B cell (primary cell): ENCODE measurements around the gene SRPK1. TPM values are rescaled to one million over a fixed set of nuclear protein-coding genes. Genes with fewer than 3 reads are reported as not detected.
"Not testable (repeated sequence)": the region's sequence is repeated elsewhere in the genome, so short reads cannot be mapped to it uniquely, and the experiment has no call there.

ENCODE experiments used
- ATAC-seq: fragments of 200-7000 bp; cut with Tn5 transposase; one replicate; pipeline ENCODE4 v1.10.0; 2021; ENCODE audit warnings: low read depth, mild to moderate bottlenecking, moderate number of reproducible peaks, moderate library complexity
- CTCF ChIA-PET: fragments of 350-600 bp; sonication (Branson Sonifier 250); formaldehyde crosslinking; loops from one replicate; lab custom pipeline; 2021; ENCODE audit warnings: antibody characterized with exemption, inconsistent platforms; lab: Charles Lee
- POLR2A ChIA-PET: fragments of 350-600 bp; sonication (Branson Sonifier 250); formaldehyde crosslinking; loops from one replicate; lab custom pipeline; 2021; ENCODE audit warnings: antibody characterized with exemption; lab: Charles Lee
- DNase-seq: peaks from one replicate; pipeline ENCODE4 v3.0.0; 2013
- H2AFZ ChIP-seq: 2 replicates; pipeline ENCODE4 v1.6.1; 2012; ENCODE audit warnings: mild to moderate bottlenecking, low read depth, low read length; ENCODE audit not compliant: insufficient read depth, poor library complexity, severe bottlenecking
- H3K27ac ChIP-seq, 2 donors: 1 replicate in 1 of 2; 2 replicates in 1 of 2; pipeline ENCODE4 v1.5.1; 2012 to 2013; ENCODE audit warnings: low read length in 2 of 2, mild to moderate bottlenecking in 2 of 2, moderate library complexity in 1 of 2
- H3K27me3 ChIP-seq, 4 experiments: fragments of 200-600 bp in 1 of 4; sonication (generic) in 1 of 4; replicated peaks in 1 of 4; 1 replicate in 2 of 4; 2 replicates in 2 of 4; pipeline versions ENCODE4 v1.6.1 to v1.7.0; 2013 to 2016; ENCODE audit warnings: low read length in 3 of 4, mild to moderate bottlenecking in 2 of 4, mixed read lengths in 1 of 4, moderate library complexity in 1 of 4; ENCODE audit not compliant: insufficient read depth in 4 of 4, control insufficient read depth in 3 of 4; ENCODE audit errors: control extremely low read depth in 1 of 4
- H3K36me3 ChIP-seq, 2 experiments: replicated peaks in 1 of 2; 1 replicate in 1 of 2; 2 replicates in 1 of 2; pipeline versions ENCODE4 v1.6.1 to v1.7.1; 2013; ENCODE audit warnings: low read length in 1 of 2; ENCODE audit not compliant: insufficient read depth in 2 of 2, control insufficient read depth in 1 of 2; ENCODE audit errors: control extremely low read depth in 1 of 2, extremely low read depth in 1 of 2
- H3K4me1 ChIP-seq, 2 donors: fragments of 200-600 bp in 1 of 2; sonication (generic) in 1 of 2; 1 replicate in 1 of 2; 2 replicates in 1 of 2; pipeline versions ENCODE4 v1.5.1 to v1.6.1; 2013 to 2017; ENCODE audit warnings: low read length in 2 of 2; ENCODE audit not compliant: control insufficient read depth in 2 of 2, insufficient read depth in 2 of 2
- H3K4me2 ChIP-seq: replicated peaks from 2 replicates; pipeline ENCODE3; 2012; ENCODE audit warnings: mild to moderate bottlenecking, low read depth, low read length; ENCODE audit not compliant: poor library complexity, severe bottlenecking
- H3K4me3 ChIP-seq, 5 experiments: fragments of 200-600 bp in 1 of 5; sonication (generic) in 1 of 5; 1 replicate in 3 of 5; 2 replicates in 2 of 5; pipeline versions ENCODE4 v1.5.1 to v1.7.0; 2011 to 2016; ENCODE audit warnings: low read length in 4 of 5, mild to moderate bottlenecking in 4 of 5, low read depth in 2 of 5, control low read depth in 1 of 5, moderate library complexity in 1 of 5; ENCODE audit not compliant: insufficient read depth in 1 of 5; ENCODE audit errors: control extremely low read depth in 1 of 5, extremely low read depth in 1 of 5
- H3K79me2 ChIP-seq: fragments of 200-600 bp; sonication (generic); one replicate; pipeline ENCODE4 v1.6.0; 2016; ENCODE audit warnings: low read length; ENCODE audit not compliant: control insufficient read depth, insufficient read depth
- H3K9ac ChIP-seq: fragments of 200-600 bp; sonication (generic); 2 replicates; pipeline ENCODE4 v1.6.1; 2017; ENCODE audit warnings: mild to moderate bottlenecking, low read length, moderate library complexity
- H3K9me3 ChIP-seq, 3 donors: one replicate each; pipeline versions ENCODE4 v1.6.1 to v1.7.1; 2013; ENCODE audit warnings: low read length in 2 of 3; ENCODE audit not compliant: control insufficient read depth in 2 of 3, insufficient read depth in 1 of 3; ENCODE audit errors: control extremely low read depth in 1 of 3
- H4K20me1 ChIP-seq: 2 replicates; pipeline ENCODE4 v1.6.0; 2012; ENCODE audit warnings: mild to moderate bottlenecking, low read length; ENCODE audit not compliant: insufficient read depth, control insufficient read depth, poor library complexity, severe bottlenecking
- H3K27ac Mint-ChIP-seq: one replicate; pipeline ENCODE4 v1.8.0; 2021; ENCODE audit warnings: mixed read lengths
- H3K27me3 Mint-ChIP-seq: one replicate; pipeline ENCODE4 v1.8.0; 2021; ENCODE audit warnings: mixed read lengths
- H3K4me1 Mint-ChIP-seq: one replicate; pipeline ENCODE4 v1.8.0; 2021; ENCODE audit warnings: mixed read lengths
- H3K4me3 Mint-ChIP-seq: one replicate; pipeline ENCODE4 v1.8.0; 2021; ENCODE audit warnings: mixed read lengths
- H3K9me3 Mint-ChIP-seq: one replicate; pipeline ENCODE4 v1.8.0; 2022; ENCODE audit warnings: mixed read lengths; ENCODE audit not compliant: insufficient read depth
- CTCF ChIP-seq: fragments of 200-600 bp; IDR thresholded peaks from one replicate; pipeline ENCODE4 v1.8.0; 2022; ENCODE audit warnings: antibody characterized with exemption, mild to moderate bottlenecking
- EZH2 ChIP-seq: IDR thresholded peaks from 2 replicates; pipeline ENCODE4 v1.6.1; 2012; ENCODE audit warnings: borderline replicate concordance, low read depth, mild to moderate bottlenecking, moderate library complexity, low read length; ENCODE audit not compliant: insufficient read depth, poor library complexity, severe bottlenecking
- WGBS: methylation state at CpG from one replicate; pipeline ENCODE4 v1.1.5; 2013; ENCODE audit warnings: missing lambda C conversion rate; ENCODE audit not compliant: insufficient coverage; 5-methylcytosine and 5-hydroxymethylcytosine counted together
- intact Hi-C: fragments of 100-400 bp; cut with micrococcal nuclease; formaldehyde crosslinking; loops from one replicate; pipeline ENCODE4 v1.10.0; 2022
- polyA plus RNA-seq: library from polyadenylated mRNA; depleted of rRNA; stranded (reverse); fragments of >200 nt; gene quantifications from 2 replicates; pipeline ENCODE4 v1.2.3, GENCODE V29; 2012
- total RNA-seq, 2 donors: library from RNA; stranded (reverse); fragments of 120-200 nt in 1 of 2; gene quantifications; 1 replicate in 1 of 2; 2 replicates in 1 of 2; pipeline versions ENCODE4 v1.2.3 to v1.2.4, GENCODE V29; 2013 to 2022

The SRPK1 gene
- total and polyA plus RNA-seq, 2 donors (not counting 1 experiment from before 2014, with no cell fraction given): 9.7 to 53.3 TPM

GRCh38 chr6:35939259-35939658, 18.4 kb upstream of the SRPK1 start:
- H3K27me3 ChIP-seq, DNase-seq, H3K27ac Mint-ChIP-seq, H3K27me3 Mint-ChIP-seq, ATAC-seq, H3K4me1 Mint-ChIP-seq, POLR2A ChIA-PET, CTCF ChIA-PET, H3K79me2 ChIP-seq, H3K9me3 ChIP-seq, H3K4me1 ChIP-seq, H3K4me2 ChIP-seq, intact Hi-C loops, H3K4me3 ChIP-seq, H2AFZ ChIP-seq, H3K4me3 Mint-ChIP-seq, H3K9ac ChIP-seq, H3K27ac ChIP-seq, H4K20me1 ChIP-seq, H3K36me3 ChIP-seq: not testable (repeated sequence)
- 100% methylated on average over 2 of the region's 5 CpGs for WGBS
- peaks cover 12% of the 10 kb centered on the region for H3K9me3 Mint-ChIP-seq

GRCh38 chr6:35936681-35937359, 15.9 kb upstream of the SRPK1 start:
- WGBS: 90% methylated on average over 1 of the region's 1 CpG
- intact Hi-C loops: no loop called here
- peaks cover 0 to 3% (median 1%) of the 10 kb centered on the region in 4 experiments for H3K27me3 ChIP-seq
- peaks cover 10% of the 10 kb centered on the region for H3K9me3 Mint-ChIP-seq
- H3K79me2 ChIP-seq: no peaks in the 10 kb centered on the region
- H3K36me3 ChIP-seq: no peaks in the 10 kb centered on the region
- ATAC-seq (no peak), DNase-seq (no peak)
- no peak overlapping the region for H3K4me3 Mint-ChIP-seq
- H3K27ac ChIP-seq: no peak overlapping the region
- H3K4me1 ChIP-seq: no peaks in the 10 kb centered on the region
- no peak overlapping the region for H3K27ac Mint-ChIP-seq
- peaks cover 3% of the 10 kb centered on the region for H3K27me3 Mint-ChIP-seq
- no peak overlapping the region for H2AFZ ChIP-seq
- peaks cover 0 to 3% (median 2%) of the 10 kb centered on the region in 3 donors for H3K9me3 ChIP-seq
- POLR2A ChIA-PET: no interaction called here
- no peak overlapping the region for H3K4me3 ChIP-seq
- no peak overlapping the region for H3K4me2 ChIP-seq
- CTCF ChIA-PET: interaction anchor here (0.9 kb wide), 1 partner anchor 243 kb away, joined by 3 read pairs; no protein-coding TSS in a partner anchor
- no peak overlapping the region for H3K9ac ChIP-seq
- TF ChIP-seq EZH2 (no peak), CTCF (no peak)
- H3K4me1 Mint-ChIP-seq: no peaks in the 10 kb centered on the region
- no peaks in the 10 kb centered on the region for H4K20me1 ChIP-seq
